Prostate gland (tissue), 2 donors: ENCODE measurements around the gene PFN3. TPM values are rescaled to one million over a fixed set of nuclear protein-coding genes. Genes with fewer than 3 reads are reported as not detected.

ENCODE experiments used
- DNase-seq: peaks from one replicate; pipeline ENCODE4 v3.0.0-alpha.2; 2019; ENCODE audit warnings: low spot score
- H3K27ac ChIP-seq, 2 donors: fragments of 200-600 bp; sonication (generic); 2 replicates each; pipeline ENCODE4 v1.5.1; 2017 to 2019
- H3K27me3 ChIP-seq: fragments of 200-600 bp; sonication (generic); replicated peaks from 2 replicates; pipeline ENCODE4 v1.5.1; 2019; ENCODE audit not compliant: insufficient read depth
- H3K36me3 ChIP-seq, 2 donors: fragments of 200-600 bp; sonication (generic); 1 replicate in 1 of 2; 2 replicates in 1 of 2; pipeline versions ENCODE4 v1.5.1 to v1.8.1; 2017 to 2019
- H3K4me1 ChIP-seq: fragments of 200-600 bp; sonication (generic); replicated peaks from 2 replicates; pipeline ENCODE4 v1.5.1; 2019
- H3K4me3 ChIP-seq, 2 donors: fragments of 200-600 bp; sonication (generic); 2 replicates each; pipeline ENCODE4 v1.5.1; 2017 to 2019
- H3K9me3 ChIP-seq: fragments of 200-600 bp; sonication (generic); 2 replicates; pipeline ENCODE4 v1.5.1; 2017
- CTCF ChIP-seq, 4 experiments: fragments of 200-600 bp in 2 of 4; fragments of 450-650 bp in 2 of 4; sonication (generic) in 2 of 4; IDR thresholded peaks; 1 replicate in 3 of 4; 2 replicates in 1 of 4; pipeline ENCODE4 v1.5.1; 2016 to 2019; ENCODE audit warnings: antibody characterized with exemption in 4 of 4, mild to moderate bottlenecking in 2 of 4, moderate library complexity in 2 of 4
- POLR2A ChIP-seq: fragments of 450-650 bp; IDR thresholded peaks from one replicate; pipeline ENCODE4 v1.6.1; 2016; ENCODE audit warnings: antibody characterized with exemption, mild to moderate bottlenecking
- POLR2AphosphoS5 ChIP-seq: sonication (generic); formaldehyde crosslinking; IDR thresholded peaks from one replicate; pipeline ENCODE4 v1.6.1; 2017; ENCODE audit warnings: antibody characterized with exemption
- WGBS: methylation state at CpG from one replicate; pipeline ENCODE4 v1.1.5; 2018; 5-methylcytosine and 5-hydroxymethylcytosine counted together
- intact Hi-C: fragments of 100-400 bp; cut with DNase I; formaldehyde crosslinking; loops from one replicate; pipeline ENCODE4 v1.14.2; 2022
- total RNA-seq, 2 donors: library from RNA; depleted of rRNA; stranded (reverse); fragments of >200 nt; gene quantifications; one replicate each; pipeline ENCODE4 v1.1.0, GENCODE V29; 2016

Gene PFN3
- total RNA-seq, 2 donors from 2014 or later, result not detected

- Histone ChIP-seq H3K27me3 (no peaks in the 10 kb centered on the region), H3K36me3 (no peaks in the 10 kb centered on the region), H3K27ac (peak overlapping the region; percentile 72 to 77), H3K4me1 (no peaks in the 10 kb centered on the region), H3K4me3 (no peak overlapping the region), H3K9me3 (no peaks in the 10 kb centered on the region)
- DNase-seq, result no peak
- 36% methylated on average over 5 of the region's 5 CpGs for WGBS
- no peak for TF ChIP-seq POLR2AphosphoS5
- no peak for TF ChIP-seq POLR2A
- no peak for TF ChIP-seq CTCF (IDR thresholded peaks at IDR 0.05)
- intact Hi-C loops, result no loop called here
These were observed 26.2 kb downstream of the PFN3 start for GRCh38 chr5:177374211-177374610.

GRCh38 chr5:177373806-177374205, 26.7 kb downstream of the PFN3 start:
- intact Hi-C loops, result no loop called here
- H3K4me3 ChIP-seq, result no peak overlapping the region
- peak; percentile 63 for TF ChIP-seq POLR2AphosphoS5
- TF ChIP-seq POLR2A, result peak; percentile 36
- peak in 1 of 4 experiments; percentile 12 for TF ChIP-seq CTCF (IDR thresholded peaks at IDR 0.05)
- H3K36me3 ChIP-seq, result no peaks in the 10 kb centered on the region
- DNase-seq, result peak; percentile 85
- WGBS, result 36% methylated on average over 6 of the region's 6 CpGs
- H3K9me3 ChIP-seq, result no peaks in the 10 kb centered on the region
- peak overlapping the region; percentile 72 to 77 for H3K27ac ChIP-seq
- H3K27me3 ChIP-seq, result no peaks in the 10 kb centered on the region
- H3K4me1 ChIP-seq, result no peaks in the 10 kb centered on the region

- H3K27ac ChIP-seq, result peak overlapping the region in 1 of 2 donors; percentile 77
- H3K36me3 ChIP-seq, result no peaks in the 10 kb centered on the region
- DNase-seq, result no peak
- intact Hi-C loops, result no loop called here
- H3K27me3 ChIP-seq, result no peaks in the 10 kb centered on the region
- no peak for TF ChIP-seq CTCF (IDR thresholded peaks at IDR 0.05)
- TF ChIP-seq POLR2AphosphoS5, result no peak
- no peaks in the 10 kb centered on the region for H3K4me1 ChIP-seq
- H3K9me3 ChIP-seq, result no peaks in the 10 kb centered on the region
- WGBS, result 75% methylated on average over 6 of the region's 6 CpGs
- no peak overlapping the region for H3K4me3 ChIP-seq
These were observed 27.6 kb downstream of the PFN3 start for GRCh38 chr5:177372910-177373309.

- no peak for DNase-seq
These were observed 28.2 kb downstream of the PFN3 start for GRCh38 chr5:177372034-177372896.

More at GRCh38 chr5:177372034-177372896, 28.2 kb downstream of the PFN3 start:
- H3K36me3 ChIP-seq, result no peaks in the 10 kb centered on the region
- peak overlapping the region in 1 of 2 donors; percentile 77 for H3K27ac ChIP-seq
- no peaks in the 10 kb centered on the region for H3K9me3 ChIP-seq
- 60% methylated on average over 12 of the region's 12 CpGs for WGBS
- H3K27me3 ChIP-seq, result no peaks in the 10 kb centered on the region
- H3K4me3 ChIP-seq, result no peak overlapping the region
- intact Hi-C loops, result no loop called here
- TF ChIP-seq POLR2A (no peak), CTCF (IDR thresholded peaks at IDR 0.05) (no peak), POLR2AphosphoS5 (no peak)
- peaks cover 3% of the 10 kb centered on the region for H3K4me1 ChIP-seq
